RWPE1 (cell line): ENCODE measurements around the gene ANTKMT.
A peak's percentile ranks its signal among the peaks of the same experiment; 100 is the strongest.

Source experiments
- CTCF ChIA-PET: fragments of 350-600 bp; sonication (Branson Sonifier 250); formaldehyde crosslinking; extraction: SDS; loops from one replicate; lab custom pipeline; 2021; lab: Yijun Ruan, JAX
- POLR2A ChIA-PET: fragments of 400-600 bp; formaldehyde crosslinking; extraction: SDS; loops from one replicate; lab custom pipeline; 2020; ENCODE audit warnings: antibody characterized with exemption; ENCODE audit not compliant: low non-redundant PET; lab: Yijun Ruan, JAX
- DNase-seq: peaks from one replicate; pipeline ENCODE4 v3.0.0; 2012; ENCODE audit warnings: low spot score
- H3K27ac ChIP-seq: fragments of 450-650 bp; 2 replicates; pipeline ENCODE4 v1.5.1; 2017
- TF ChIP-seq, protein P1 (sequence below): fragments of 450-650 bp; conservative IDR thresholded peaks from 2 replicates; pipeline ENCODE4 v1.5.1; 2017; ENCODE audit warnings: low read depth, mild to moderate bottlenecking

ANTKMT gene

DNA sequence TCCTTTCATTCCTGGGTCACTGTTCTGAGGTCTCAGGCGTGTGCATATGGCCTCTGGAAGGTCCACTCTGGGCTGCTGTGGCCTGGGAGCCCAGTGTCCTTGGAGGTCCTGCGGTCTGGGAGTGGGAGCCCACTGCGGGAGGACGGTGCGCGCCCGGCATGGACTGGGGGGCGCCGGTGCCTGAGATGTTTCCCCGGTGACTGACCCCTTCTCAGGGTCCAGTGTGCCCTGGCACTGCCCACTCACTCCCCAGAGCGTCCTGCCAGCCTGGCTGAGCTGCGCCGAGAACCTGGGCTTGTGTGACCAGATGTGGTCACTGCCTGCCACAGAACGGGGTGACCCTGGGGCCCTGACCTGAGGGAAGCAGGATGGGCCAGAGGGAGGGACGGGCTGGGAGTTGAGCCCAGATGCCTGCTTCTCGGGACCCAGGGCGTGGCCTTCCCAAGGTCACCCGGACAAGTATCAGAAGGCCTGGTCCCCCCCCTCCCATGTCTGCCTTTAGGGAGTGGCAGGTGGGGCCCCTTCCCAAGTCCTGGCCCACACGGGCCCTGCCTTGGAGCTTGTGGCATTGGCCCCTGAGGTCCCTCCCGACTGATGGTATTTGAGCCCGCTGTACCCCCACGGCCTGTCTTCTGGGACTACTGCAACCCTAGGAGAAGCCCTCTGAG, 46.6 kb upstream of the ANTKMT start:
- TF ChIP-seq, protein P1, sequence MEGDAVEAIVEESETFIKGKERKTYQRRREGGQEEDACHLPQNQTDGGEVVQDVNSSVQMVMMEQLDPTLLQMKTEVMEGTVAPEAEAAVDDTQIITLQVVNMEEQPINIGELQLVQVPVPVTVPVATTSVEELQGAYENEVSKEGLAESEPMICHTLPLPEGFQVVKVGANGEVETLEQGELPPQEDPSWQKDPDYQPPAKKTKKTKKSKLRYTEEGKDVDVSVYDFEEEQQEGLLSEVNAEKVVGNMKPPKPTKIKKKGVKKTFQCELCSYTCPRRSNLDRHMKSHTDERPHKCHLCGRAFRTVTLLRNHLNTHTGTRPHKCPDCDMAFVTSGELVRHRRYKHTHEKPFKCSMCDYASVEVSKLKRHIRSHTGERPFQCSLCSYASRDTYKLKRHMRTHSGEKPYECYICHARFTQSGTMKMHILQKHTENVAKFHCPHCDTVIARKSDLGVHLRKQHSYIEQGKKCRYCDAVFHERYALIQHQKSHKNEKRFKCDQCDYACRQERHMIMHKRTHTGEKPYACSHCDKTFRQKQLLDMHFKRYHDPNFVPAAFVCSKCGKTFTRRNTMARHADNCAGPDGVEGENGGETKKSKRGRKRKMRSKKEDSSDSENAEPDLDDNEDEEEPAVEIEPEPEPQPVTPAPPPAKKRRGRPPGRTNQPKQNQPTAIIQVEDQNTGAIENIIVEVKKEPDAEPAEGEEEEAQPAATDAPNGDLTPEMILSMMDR = no peak
- no peak for DNase-seq
- ChIA-PET POLR2A (no interaction called here), CTCF (no interaction called here)
- peak overlapping the region; percentile 94 for H3K27ac ChIP-seq

DNA sequence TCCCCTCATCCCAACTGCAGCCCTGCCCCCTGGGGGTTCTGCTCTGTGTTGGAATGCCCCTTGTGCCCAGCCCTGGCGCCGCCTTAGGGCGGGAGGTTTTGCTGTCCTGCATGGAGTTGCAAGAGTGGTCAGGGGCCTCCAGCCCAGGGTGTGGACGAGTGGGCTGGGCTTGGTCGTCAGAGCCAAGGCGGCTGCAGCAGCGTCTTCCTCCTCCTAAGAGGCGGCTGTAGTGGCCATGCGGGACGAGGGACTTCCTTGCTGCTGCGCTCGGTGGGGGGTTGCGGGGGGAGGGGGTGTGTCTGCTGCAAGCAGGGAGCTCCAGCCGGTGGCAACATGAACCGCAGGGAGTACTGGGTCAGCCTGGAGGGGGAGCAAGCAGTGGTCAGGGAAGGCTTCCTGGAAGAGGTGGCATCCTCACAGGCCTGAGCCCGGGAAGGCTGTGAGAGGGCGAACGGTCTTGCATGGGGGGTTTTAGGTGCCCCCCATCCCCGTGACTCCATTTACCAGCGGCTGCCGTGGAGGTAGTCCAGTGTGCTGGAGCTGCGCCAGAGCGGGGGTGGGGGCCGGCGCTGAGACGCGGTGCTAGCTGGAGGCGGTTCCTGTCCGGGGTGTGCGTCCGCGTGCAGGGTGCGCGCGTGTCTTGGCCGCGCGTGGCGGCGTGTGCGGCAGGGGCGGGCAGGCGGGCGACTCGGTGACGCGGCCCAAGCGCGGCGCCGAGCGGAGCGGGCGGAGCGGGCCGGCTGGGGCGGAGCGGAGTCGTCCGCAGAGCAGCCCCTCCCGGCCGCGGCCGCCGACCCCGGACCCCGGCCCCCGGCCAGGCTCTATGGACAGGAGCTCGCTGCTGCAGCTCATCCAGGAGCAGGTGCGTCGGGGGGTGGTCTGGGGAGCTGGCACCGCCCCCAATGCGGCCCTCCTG, 45.7 kb upstream of the ANTKMT start, which contains the start of gene RHBDL1:
Gene RHBDL1 (plus strand): TSS at position 704 of the 916 bp plus-strand sequence. CDS start 120 bp downstream, at position 824.
- H3K27ac ChIP-seq = peak within 1 kb of the TSS; percentile 94

DNA sequence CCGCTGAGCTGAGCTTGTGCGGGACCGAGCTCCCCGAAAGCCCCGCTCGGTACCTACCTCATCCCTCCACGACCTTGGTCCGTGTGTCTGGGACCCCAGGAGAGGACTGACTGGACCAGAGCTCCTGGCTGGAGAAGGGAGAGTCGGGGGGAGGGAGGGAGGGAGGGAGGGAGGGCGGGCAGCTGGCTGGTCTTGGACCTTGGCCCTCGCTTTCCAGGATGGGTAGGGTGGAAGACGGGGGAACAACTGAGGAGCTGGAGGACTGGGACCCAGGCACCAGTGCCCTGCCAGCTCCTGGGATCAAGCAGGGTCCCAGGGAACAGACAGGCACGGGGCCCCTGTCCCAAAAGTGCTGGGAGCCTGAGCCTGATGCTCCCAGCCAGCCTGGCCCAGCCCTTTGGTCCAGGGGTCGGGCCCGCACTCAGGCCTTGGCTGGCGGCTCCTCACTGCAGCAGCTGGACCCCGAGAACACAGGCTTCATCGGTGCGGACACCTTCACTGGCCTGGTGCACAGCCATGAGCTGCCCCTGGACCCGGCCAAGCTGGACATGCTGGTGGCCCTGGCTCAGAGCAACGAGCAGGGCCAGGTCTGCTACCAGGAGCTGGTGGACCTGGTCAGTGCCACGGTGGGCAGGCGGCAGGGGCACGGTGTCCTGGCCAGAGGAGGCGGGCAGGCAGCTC, 44.9 kb upstream of the ANTKMT start:
- CTCF ChIA-PET = interaction anchor here (0.7 to 1.3 kb wide), 4 partner anchors 8 to 1132 kb away, joined by 3 to 7 read pairs (median 5); partner anchors contain the start of gene RHOT2
- POLR2A ChIA-PET = interaction anchor here (0.6 kb wide), 1 partner anchor 23 kb away, joined by 3 read pairs; no protein-coding TSS in a partner anchor
- DNase-seq = no peak

More for the DNA sequence above, 45.7 kb upstream of the ANTKMT start, which contains the start of gene RHBDL1:
- no peak for DNase-seq
- POLR2A ChIA-PET = interaction anchor here (0.6 kb wide), 1 partner anchor 22 kb away, joined by 3 read pairs; no protein-coding TSS in a partner anchor
- TF ChIP-seq, protein P1 = no peak
- CTCF ChIA-PET = interaction anchor here (0.7 kb wide), 1 partner anchor 1133 kb away, joined by 3 read pairs; no protein-coding TSS in a partner anchor

DNA sequence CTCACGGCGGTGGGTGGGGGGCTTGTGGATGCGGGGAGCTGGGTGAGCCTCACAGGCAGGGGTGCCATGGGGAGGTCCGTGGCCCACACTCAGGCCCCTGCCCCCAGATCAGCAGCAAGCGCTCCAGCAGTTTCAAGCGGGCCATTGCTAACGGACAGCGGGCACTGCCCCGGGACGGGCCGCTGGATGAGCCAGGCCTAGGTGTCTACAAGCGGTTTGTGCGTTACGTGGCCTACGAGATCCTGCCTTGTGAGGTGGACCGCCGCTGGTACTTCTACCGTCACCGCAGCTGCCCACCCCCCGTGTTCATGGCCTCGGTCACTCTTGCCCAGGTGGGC, 44.4 kb upstream of the ANTKMT start:
- TF ChIP-seq, protein P1 = no peak
- H3K27ac ChIP-seq = peak overlapping the region; percentile 94
- ChIA-PET POLR2A (no interaction called here), CTCF (interaction anchor here (0.6 to 1.3 kb wide), 4 partner anchors 8 to 866 kb away, joined by 3 to 7 read pairs (median 5); partner anchors contain the start of gene RHOT2)
- DNase-seq = no peak

More for the DNA sequence above, 44.9 kb upstream of the ANTKMT start:
- TF ChIP-seq, protein P1 = no peak
- peak overlapping the region; percentile 94 for H3K27ac ChIP-seq

DNA sequence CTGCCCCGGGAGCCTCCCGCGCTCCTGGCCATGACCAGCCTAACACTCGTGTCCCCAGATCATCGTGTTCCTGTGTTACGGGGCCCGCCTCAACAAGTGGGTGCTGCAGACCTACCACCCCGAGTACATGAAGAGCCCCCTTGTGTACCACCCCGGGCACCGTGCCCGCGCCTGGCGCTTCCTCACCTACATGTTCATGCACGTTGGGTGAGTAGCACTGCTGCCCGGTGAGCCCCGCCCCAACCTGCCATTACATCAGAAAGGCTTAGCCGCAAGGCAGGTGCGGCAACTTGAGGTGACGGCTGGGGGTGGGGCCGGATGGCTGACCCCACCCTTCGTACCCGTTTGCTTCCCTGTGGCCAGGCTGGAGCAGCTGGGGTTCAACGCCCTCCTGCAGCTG, 44.0 kb upstream of the ANTKMT start:
- DNase-seq = peak; percentile 82
- TF ChIP-seq, protein P1 = no peak
- ChIA-PET CTCF (interaction anchor here (0.6 to 1.3 kb wide), 2 partner anchors 9 to 27 kb away, joined by 3 to 6 read pairs; no protein-coding TSS in a partner anchor), POLR2A (no interaction called here)
- H3K27ac ChIP-seq = peak overlapping the region; percentile 94
